ENCODE results near the gene ERBB2.
"Not testable (repeated sequence)": the region's sequence is repeated elsewhere in the genome, so short reads cannot be mapped to it uniquely, and the experiment has no call there.

Gene ERBB2

GRCh38 chr17:39740357-39741111 lies 40.7 kb downstream of the ERBB2 start:
- Histone ChIP-seq H3K4me1 (ENCODE audit: insufficient read depth, low read length) (peaks cover 15% of the 10 kb centered on the region; the same call in 1 of the 2 replicates), H3K9ac (ENCODE audit: low read depth, low read length) (peak overlapping the region; percentile 75)

DNA sequence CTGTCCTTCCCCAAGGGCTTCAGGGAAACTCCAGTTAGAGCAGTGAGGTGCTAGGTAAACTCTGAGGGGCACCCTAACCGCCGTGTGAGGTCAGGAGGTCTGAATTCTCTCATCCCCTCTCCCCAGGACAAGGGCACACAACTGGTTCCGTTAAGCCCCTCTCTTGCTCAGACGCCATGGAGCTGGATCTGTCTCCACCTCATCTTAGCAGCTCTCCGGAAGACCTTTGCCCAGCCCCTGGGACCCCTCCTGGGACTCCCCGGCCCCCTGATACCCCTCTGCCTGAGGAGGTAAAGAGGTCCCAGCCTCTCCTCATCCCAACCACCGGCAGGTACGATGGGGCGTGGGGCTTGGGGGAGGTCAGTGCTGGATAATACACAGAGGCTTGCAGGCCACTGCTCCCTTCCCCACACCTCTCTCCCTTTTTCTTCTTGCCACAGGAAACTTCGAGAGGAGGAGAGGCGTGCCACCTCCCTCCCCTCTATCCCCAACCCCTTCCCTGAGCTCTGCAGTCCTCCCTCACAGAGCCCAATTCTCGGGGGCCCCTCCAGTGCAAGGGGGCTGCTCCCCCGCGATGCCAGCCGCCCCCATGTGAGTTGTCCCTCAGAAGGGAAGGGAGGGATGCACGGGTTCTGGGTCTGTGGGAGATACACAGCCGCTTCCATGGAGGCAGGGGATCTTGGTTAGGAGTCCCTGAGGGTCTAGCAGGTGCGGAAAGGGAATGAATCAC lies 42.4 kb downstream of the ERBB2 start:
- H3K9ac ChIP-seq (ENCODE audit: low read depth, low read length), result no peak overlapping the region
- no peaks in the 10 kb centered on the region for H3K9me3 ChIP-seq (ENCODE audit: control insufficient read depth, insufficient read depth, low read length)
- H3K4me1 ChIP-seq (ENCODE audit: insufficient read depth, low read length), result peaks cover 15% of the 10 kb centered on the region; the same call in 1 of the 2 replicates
- H3K36me3 ChIP-seq (ENCODE audit: insufficient read depth, low read length), result peaks cover 13% of the 10 kb centered on the region

More at GRCh38 chr17:39740357-39741111, 40.7 kb downstream of the ERBB2 start:
- H3K9me3 ChIP-seq (ENCODE audit: control insufficient read depth, insufficient read depth, low read length), result no peaks in the 10 kb centered on the region
- H3K36me3 ChIP-seq (ENCODE audit: insufficient read depth, low read length), result peaks cover 13% of the 10 kb centered on the region

GRCh38 chr17:39742856-39743436 lies 43.1 kb downstream of the ERBB2 start:
- peaks cover 13% of the 10 kb centered on the region for H3K36me3 ChIP-seq (ENCODE audit: insufficient read depth, low read length)
- H3K9me3 ChIP-seq (ENCODE audit: control insufficient read depth, insufficient read depth, low read length), result no peaks in the 10 kb centered on the region
- no peak overlapping the region for H3K9ac ChIP-seq (ENCODE audit: low read depth, low read length)
- H3K4me1 ChIP-seq (ENCODE audit: insufficient read depth, low read length), result peaks cover 15% of the 10 kb centered on the region; the same call in 1 of the 2 replicates

DNA sequence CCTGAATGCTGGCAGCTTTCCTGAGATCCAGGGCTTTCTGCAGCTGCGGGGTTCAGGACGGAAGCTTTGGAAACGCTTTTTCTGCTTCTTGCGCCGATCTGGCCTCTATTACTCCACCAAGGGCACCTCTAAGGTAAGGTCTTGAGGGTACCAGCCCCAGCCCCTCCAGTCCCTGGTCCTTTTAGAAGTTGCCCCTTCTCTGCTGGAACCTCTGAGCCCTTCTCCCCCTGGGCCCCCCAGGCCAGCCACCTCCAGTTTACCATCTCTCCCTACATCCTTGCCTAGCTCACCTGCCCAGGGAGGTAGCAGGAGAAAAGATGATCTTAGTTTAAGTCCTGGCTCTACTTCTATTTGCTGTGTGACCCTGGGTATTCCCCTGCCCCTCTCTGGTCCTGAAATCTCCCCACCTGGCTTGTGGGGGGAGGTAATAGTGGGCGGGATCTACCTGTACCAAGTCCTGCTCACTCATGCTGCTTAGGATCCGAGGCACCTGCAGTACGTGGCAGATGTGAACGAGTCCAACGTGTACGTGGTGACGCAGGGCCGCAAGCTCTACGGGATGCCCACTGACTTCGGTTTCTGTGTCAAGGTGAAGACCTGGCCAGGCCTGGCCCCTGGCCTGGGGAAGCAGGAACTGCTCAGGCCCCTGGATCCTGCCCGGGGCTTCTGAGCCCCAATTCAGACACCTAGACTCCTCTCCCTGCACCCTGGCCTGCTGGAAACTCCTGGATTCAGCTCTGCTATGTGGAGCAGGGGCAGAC lies 44.4 kb downstream of the ERBB2 start:
- H3K4me1 ChIP-seq (ENCODE audit: insufficient read depth, low read length), result peaks cover 15% of the 10 kb centered on the region; the same call in 1 of the 2 replicates
- peaks cover 13% of the 10 kb centered on the region for H3K36me3 ChIP-seq (ENCODE audit: insufficient read depth, low read length)
- H3K9ac ChIP-seq (ENCODE audit: low read depth, low read length), result no peak overlapping the region

DNA sequence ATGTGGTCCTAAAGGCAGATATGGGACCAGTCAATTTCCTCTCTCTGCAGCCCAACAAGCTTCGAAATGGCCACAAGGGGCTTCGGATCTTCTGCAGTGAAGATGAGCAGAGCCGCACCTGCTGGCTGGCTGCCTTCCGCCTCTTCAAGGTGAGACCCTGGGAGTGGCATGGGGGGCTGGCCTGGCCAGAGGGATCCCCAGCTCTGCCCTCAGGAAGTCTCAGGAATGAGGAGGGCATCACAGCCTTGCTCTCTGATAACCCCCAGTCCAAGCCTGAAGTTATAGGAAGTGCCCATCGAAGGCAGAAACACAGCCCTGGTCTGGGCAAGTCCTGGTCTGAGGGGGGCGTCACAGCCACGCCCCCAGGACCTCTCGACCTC lies 45.0 kb downstream of the ERBB2 start:
- H3K4me1 ChIP-seq (ENCODE audit: insufficient read depth, low read length), result peaks cover 18% of the 10 kb centered on the region; the same call in 1 of the 2 replicates
- no peaks in the 10 kb centered on the region for H3K9me3 ChIP-seq (ENCODE audit: control insufficient read depth, insufficient read depth, low read length)
- peaks cover 13% of the 10 kb centered on the region for H3K36me3 ChIP-seq (ENCODE audit: insufficient read depth, low read length)
- no peak overlapping the region for H3K9ac ChIP-seq (ENCODE audit: low read depth, low read length)

More for the DNA sequence above, 44.4 kb downstream of the ERBB2 start:
- H3K9me3 ChIP-seq (ENCODE audit: control insufficient read depth, insufficient read depth, low read length), result no peaks in the 10 kb centered on the region

- no peaks in the 10 kb centered on the region for H3K9me3 ChIP-seq (ENCODE audit: control insufficient read depth, insufficient read depth, low read length)
- H3K9ac ChIP-seq (ENCODE audit: low read depth, low read length), result no peak overlapping the region
- H3K4me1 ChIP-seq (ENCODE audit: insufficient read depth, low read length), result peaks cover 25% of the 10 kb centered on the region
- peaks cover 13% of the 10 kb centered on the region for H3K36me3 ChIP-seq (ENCODE audit: insufficient read depth, low read length)
These were observed 45.7 kb downstream of the ERBB2 start for GRCh38 chr17:39745335-39746144.

GRCh38 chr17:39746145-39746461 lies 46.2 kb downstream of the ERBB2 start:
- H3K36me3 ChIP-seq (ENCODE audit: insufficient read depth, low read length), result peaks cover 13% of the 10 kb centered on the region
- H3K9ac ChIP-seq (ENCODE audit: low read depth, low read length), result no peak overlapping the region
- H3K9me3 ChIP-seq (ENCODE audit: control insufficient read depth, insufficient read depth, low read length), result no peaks in the 10 kb centered on the region
- H3K4me1 ChIP-seq (ENCODE audit: insufficient read depth, low read length), result peaks cover 26% of the 10 kb centered on the region

DNA sequence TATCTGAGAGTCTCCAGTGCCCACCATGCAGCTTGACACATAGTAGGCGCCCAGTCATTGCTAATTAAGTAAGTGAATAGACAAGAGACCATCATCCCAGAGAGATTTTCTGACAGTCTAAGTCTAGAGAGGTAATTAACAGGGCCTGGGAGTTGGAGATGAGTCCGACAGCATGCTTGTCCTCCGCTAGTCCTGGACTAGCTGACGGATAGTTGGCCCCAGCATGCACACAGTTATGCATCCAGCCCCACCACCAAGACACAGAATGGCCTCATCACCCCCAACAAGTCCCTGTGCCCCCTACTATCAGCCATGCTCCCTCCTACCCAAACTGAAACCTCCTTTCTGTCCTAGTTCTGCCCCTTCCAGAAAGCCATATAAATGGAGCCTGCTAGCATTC lies 47.9 kb downstream of the ERBB2 start:
- Histone ChIP-seq H3K36me3 (ENCODE audit: insufficient read depth, low read length) (peaks cover 13% of the 10 kb centered on the region), H3K9ac (ENCODE audit: low read depth, low read length) (no peak overlapping the region), H3K9me3 (ENCODE audit: control insufficient read depth, insufficient read depth, low read length) (no peaks in the 10 kb centered on the region), H3K4me1 (ENCODE audit: insufficient read depth, low read length) (peaks cover 29% of the 10 kb centered on the region)

DNA sequence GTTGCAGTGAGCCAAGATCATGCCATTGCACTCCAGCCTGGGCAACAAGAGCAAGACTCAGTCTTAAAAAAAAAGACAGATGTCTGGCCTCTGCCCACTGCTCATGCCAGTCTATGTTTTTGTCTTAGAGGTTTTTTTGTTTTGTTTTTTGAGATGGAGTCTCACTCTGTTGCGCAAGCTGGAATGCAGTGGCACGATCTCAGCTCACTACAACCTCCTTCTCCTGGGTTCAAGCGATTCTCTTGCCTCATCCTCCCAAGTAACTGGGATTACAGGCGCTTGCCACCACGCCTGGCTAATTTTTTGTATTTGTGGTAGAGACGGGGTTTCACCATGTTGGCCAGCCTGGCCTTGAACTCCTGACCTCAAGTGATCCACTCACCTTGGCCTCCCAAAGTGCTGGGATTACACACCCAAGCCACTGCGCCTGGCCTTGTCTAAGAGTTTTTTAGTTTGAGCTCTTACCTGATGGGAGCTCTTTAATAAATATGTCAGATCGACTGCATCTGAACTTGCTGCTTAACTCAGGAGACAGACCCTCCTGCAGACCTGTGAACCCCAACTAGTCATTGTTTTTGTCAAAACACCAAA lies 48.7 kb downstream of the ERBB2 start:
- not testable (repeated sequence) for H3K9ac ChIP-seq (ENCODE audit: low read depth, low read length); H3K36me3 ChIP-seq (ENCODE audit: insufficient read depth, low read length); H3K9me3 ChIP-seq (ENCODE audit: control insufficient read depth, insufficient read depth, low read length)
- H3K4me1 ChIP-seq (ENCODE audit: insufficient read depth, low read length), result peaks cover 31% of the 10 kb centered on the region

GRCh38 chr17:39750131-39751015 lies 50.5 kb downstream of the ERBB2 start:
- Histone ChIP-seq H3K4me1 (ENCODE audit: insufficient read depth, low read length) (peaks cover 35% of the 10 kb centered on the region), H3K36me3 (ENCODE audit: insufficient read depth, low read length) (no peaks in the 10 kb centered on the region), H3K9ac (ENCODE audit: low read depth, low read length) (no peak overlapping the region), H3K9me3 (ENCODE audit: control insufficient read depth, insufficient read depth, low read length) (no peaks in the 10 kb centered on the region)

DNA sequence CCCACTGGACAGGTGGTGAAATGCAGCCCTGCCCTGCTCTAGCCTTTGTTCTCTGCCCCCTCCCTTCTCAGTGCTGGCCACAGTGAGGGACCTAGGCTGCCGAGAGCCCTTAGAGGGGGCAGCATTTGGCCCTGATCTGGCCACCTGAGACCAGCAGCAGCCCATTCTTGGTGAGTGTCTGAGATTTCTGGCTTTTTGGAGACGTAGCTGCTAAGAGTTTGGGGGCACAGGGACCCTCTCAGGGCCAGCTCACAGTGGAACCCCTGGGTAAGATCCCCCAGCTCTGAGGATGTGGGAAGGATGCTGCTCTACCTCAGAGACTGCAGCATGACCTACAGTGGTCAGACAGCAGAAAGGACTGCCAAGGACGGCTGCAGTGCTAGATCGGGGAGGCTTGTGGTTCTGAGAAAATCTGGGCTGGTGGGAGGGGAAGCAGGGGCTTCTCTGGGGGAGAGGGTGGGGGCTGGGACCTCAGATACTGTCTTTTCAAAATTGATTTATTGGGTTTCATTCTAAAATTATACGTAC lies 51.2 kb downstream of the ERBB2 start:
- Histone ChIP-seq H3K9me3 (ENCODE audit: control insufficient read depth, insufficient read depth, low read length) (no peaks in the 10 kb centered on the region), H3K4me1 (ENCODE audit: insufficient read depth, low read length) (peaks cover 42% of the 10 kb centered on the region), H3K36me3 (ENCODE audit: insufficient read depth, low read length) (no peaks in the 10 kb centered on the region), H3K9ac (ENCODE audit: low read depth, low read length) (no peak overlapping the region)

DNA sequence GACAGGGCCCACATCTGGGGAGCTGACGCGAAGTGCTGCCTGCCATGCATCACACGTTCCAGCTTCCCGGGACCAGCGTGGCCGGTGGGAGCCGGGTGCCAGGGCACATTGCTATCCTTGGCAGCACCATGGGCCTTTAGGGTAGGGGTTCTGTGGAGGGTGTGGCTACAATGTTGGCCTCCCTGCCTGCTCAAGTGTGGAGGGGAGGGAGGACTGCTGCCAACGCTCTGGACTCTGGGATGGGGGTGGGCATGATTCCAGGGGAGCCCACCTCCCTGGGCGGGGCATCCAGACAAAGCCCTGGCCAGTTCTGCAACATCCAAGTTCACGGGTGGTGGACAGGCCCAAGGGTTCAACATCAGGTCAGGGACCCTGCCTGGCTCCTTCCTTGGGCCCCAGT lies 51.8 kb downstream of the ERBB2 start:
- H3K9ac ChIP-seq (ENCODE audit: low read depth, low read length), result no peak overlapping the region
- H3K36me3 ChIP-seq (ENCODE audit: insufficient read depth, low read length), result no peaks in the 10 kb centered on the region
- peaks cover 46% of the 10 kb centered on the region for H3K4me1 ChIP-seq (ENCODE audit: insufficient read depth, low read length)
- no peaks in the 10 kb centered on the region for H3K9me3 ChIP-seq (ENCODE audit: control insufficient read depth, insufficient read depth, low read length)

All from ES-I3 (cell line).